Measurements from ENCODE around the gene PUS7. TPM values are rescaled to one million over a fixed set of nuclear protein-coding genes. Genes with fewer than 3 reads are reported as not detected.
"Not testable (repeated sequence)": the region's sequence is repeated elsewhere in the genome, so short reads cannot be mapped to it uniquely, and the experiment has no call there.

Gene PUS7
- polyA plus RNA-seq (2014; cell fraction: cytosol; rRNA removed), result 55.0 and 55.1 TPM in 2 replicates
- polyA plus RNA-seq (2014; cell fraction: nucleus; rRNA removed), result 32.3 and 129 TPM in 2 replicates

DNA sequence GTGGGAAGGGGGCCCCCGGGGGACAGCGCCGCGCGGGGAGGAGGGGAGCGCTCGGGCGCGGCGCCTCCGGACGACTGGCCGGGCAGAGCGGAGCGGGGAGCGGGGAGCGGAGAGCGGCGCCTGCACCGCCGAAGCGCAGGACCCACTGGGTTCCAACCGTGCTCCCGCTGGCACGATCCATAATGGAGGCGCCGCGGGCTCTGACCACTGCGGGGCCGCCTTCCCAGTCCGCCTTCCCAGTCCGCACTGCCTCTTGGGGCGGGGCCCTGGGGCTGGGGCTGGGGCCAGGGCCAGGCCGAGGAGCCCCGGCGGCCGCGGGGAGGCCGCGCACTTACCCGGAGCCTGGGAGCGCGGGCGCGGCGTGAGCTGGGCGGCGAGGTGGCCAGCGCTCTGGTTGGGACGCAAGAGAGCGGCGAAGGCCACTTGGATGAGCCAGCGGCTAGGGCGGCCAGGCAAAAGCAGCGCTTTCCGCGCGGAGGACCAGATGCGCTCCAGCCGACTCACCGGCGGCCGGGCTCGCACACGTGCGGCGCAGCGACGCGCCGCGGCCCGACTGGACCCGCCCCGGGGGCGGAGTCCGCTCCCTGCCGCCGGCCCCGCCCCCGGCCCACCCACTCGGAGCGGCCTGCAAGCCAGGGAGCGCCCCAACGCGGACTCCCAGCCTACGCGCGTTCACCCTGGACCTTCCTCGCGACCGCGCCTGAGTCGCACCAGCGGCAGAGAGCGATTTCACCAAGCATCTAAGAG lies at the start of gene PUS7:
Gene PUS7, minus strand, starts transcription at position 555 of the 747 bp plus-strand sequence. CDS start 13,759 bp downstream, outside the sequence.
- peak; percentile 87 for DNase-seq (ENCODE audit: low spot score)

- no peak for DNase-seq (ENCODE audit: low spot score)
Measured at GRCh38 chr7:105567821-105568220, 45.8 kb upstream of the PUS7 start.

DNA sequence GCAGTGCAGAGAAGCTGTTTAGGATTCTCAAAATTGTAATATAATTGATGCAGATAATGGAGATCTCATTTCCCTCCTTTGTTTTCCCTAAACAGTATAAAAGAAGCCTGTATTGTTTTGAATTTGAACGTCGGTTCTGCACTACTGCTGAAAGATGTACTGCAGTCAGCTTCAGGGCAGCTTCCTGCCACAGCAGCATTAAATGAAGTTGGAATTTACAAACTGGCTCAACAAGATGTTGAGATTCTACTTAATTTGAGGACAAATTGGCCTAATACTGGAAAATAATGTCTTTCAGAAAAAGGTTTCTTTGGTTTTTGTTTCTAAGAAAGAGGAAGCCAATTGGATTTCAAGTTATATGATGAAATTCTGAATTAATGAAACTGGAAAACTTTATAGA lies 45.0 kb upstream of the PUS7 start:
- DNase-seq (ENCODE audit: low spot score), result no peak

DNA sequence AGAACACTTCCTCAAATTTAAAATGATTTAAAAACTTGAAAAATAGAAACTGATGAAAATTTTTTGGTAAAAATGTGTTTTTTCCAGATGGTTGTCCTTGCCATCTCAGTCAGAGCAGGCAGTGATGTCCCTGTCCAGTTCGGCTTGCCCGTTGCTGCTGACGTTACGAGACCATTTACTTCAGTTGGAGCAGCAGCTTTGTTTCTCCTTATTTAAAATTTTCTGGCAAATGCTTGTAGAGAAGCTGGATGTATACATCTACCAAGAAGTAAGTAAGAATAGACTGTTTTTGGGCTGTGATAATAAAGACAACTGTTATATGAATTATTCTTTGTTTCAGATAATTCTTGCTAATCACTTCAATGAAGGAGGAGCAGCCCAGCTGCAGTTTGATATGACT lies 43.1 kb upstream of the PUS7 start:
- DNase-seq (ENCODE audit: low spot score), result no peak

DNA sequence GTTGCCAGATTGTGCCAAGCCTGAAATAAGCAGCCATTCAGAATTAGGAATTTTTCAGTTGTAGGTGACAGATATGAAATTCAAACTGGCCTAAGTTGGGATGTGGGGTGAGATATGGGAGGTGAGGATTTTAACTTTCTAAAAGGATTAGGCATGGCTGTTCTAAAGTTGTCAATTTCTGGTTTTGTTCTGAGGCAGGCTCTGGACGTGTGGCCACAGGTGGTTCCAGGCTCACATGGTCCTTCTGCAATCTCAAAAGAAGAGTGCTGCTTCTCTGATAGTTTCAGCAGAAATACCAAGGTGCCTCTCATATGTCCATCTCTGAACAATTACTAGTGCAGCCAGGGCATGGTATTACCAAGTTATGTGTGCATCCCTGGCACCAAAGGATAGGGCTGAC lies 37.9 kb upstream of the PUS7 start:
- DNase-seq (ENCODE audit: low spot score), result no peak

GRCh38 chr7:105538339-105538738 lies 16.3 kb upstream of the PUS7 start:
- no peak for DNase-seq (ENCODE audit: low spot score)

GRCh38 chr7:105532709-105533460 lies 10.8 kb upstream of the PUS7 start:
- DNase-seq (ENCODE audit: low spot score), result no peak

DNA sequence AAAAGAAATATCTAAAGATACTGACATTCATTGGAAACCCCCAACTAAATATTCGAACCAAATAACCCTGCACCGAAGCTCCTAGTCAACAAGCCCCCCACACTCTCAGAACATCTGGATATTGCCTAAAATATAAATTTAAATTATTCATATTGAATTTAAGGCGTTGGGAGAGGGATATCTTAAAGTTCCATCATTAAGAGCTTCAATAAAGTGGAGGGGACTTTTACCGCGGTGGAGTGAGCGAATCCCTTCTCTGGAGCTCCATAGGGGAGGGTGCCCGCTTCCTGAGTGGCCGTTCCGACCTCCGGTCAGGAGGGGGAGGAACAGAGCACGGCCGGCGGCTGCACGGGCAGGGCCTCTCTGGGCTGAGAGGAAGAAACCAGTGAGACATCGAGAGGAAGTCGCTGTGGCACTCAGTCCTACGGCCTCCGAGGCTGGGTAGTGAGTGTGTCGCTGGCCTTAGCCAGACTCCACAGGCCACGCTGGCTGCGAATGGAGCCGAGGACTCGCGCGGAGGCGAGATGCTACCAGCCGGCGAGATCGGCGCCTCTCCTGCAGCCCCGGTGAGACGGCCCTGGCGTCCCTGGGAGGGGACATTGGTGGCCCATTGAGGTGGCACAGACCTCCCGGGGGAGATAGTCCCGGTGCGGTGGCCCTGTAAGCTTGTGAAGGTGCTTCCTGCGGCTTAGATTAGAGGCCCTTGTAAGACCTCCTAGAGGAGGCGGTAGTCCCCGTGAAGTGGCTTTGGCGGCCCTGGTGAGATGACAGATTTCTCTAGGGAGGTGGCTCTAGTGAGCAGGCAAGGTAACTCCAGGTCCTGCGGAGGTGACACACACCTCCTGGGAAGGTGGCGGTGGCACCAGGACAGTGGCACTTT lies 10.0 kb upstream of the PUS7 start, which contains the start of gene RINT1:
Gene RINT1, plus strand, starts transcription at position 410 of the 880 bp plus-strand sequence. Its CDS starts 115 bp downstream, at position 525.
- DNase-seq (ENCODE audit: low spot score), result peak; percentile 92

GRCh38 chr7:105530546-105530945 lies 8.5 kb upstream of the PUS7 start:
- no peak for DNase-seq (ENCODE audit: low spot score)

- no peak for DNase-seq (ENCODE audit: low spot score)
Measured at GRCh38 chr7:105530126-105530525, 8.1 kb upstream of the PUS7 start.

GRCh38 chr7:105527737-105528136 lies 5.7 kb upstream of the PUS7 start:
- not testable (repeated sequence) for DNase-seq (ENCODE audit: low spot score)

DNA sequence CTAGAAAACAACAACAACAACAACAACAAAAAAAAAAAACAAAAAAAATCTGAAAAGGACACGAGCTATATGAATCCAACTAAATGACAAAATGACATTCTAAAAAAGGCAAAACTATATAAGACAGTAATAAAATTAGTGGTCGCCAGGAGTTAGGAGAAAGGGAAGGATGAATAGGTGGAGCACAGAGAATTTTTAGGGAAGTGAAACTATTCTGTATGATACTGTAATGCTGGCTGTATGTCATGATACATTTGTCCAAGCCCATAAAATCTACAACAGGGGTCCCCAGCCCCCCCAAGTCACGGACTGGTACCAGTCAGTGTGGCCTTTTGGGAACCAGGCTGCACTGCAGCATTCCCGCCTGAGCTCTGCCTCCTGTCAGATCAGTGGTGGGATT lies 2.8 kb upstream of the PUS7 start:
- no peak for DNase-seq (ENCODE audit: low spot score)

GRCh38 chr7:105524423-105524822 lies 2.4 kb upstream of the PUS7 start:
- DNase-seq (ENCODE audit: low spot score), result not testable (repeated sequence)

DNA sequence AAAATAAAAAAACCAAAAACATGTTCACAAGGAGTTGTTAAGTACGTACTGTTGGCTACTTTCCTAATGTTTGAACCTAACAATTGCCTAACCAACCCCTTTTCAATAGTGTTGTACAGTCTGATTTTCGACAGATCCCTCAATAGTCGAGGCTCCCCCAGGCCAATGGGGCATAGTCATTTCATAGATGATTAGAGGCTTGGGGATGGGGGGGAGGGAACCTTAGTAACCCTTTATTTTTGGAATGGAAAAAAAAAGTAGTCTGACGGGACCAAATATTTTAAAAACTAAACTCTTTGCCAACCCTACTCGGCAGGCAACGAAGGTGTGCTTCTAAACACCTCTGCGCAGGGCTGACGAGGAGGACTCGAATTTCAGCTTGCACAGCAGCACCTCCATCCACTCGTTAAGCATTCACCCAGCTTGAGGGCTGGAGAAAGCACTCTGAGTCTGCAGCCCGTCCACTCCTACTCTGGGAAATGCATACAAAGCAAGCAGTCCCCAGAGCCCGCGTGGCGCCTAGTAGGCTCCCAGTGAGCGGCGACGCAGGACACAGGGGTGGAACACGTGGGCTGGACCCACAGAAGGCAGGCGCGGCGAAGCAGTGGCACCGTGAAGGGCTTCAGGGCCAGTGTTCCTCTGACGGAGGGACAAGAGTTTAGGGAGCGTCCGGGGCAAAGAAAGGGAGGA lies 899 bp downstream of the PUS7 start:
- DNase-seq (ENCODE audit: low spot score), result peak; percentile 77

DNA sequence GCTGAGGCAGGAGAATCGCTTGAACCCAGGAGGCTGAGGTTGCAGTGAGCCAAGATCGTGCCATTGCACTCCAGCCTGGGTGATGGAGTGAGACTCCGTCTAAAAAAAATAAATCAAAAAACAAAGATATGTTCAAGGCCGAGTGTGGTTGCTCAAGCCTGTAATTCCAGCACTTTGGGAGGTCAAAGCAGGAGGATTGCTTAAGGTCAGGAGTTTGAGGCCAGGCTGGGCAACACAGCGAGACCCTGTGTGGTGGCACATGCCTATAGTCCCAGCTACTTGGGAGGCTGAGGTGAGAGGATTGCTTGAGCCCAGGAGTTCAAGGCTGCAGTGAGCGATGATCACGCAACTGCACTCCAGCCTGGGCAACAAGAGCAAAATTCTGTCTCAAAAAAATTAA lies 1.5 kb downstream of the PUS7 start:
- DNase-seq (ENCODE audit: low spot score), result not testable (repeated sequence)

DNA sequence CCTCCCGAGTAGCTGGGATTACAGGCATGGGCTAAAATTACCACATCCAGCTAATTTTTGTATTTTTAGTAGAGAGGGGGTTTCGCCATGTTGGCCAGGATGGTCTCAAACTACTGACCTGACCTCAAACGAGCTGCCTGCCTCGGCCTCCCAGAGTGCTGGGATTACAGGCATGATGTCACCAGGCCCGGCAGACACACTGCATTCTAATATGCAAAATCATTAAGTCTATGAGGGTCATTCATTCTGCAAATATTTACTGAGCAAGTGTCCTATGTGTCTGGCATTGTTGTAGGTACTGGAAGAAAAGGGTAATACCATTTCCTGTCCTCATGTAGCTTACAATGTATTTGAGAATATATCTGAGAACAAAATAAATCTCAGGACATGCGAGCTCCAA lies 2.7 kb downstream of the PUS7 start:
- DNase-seq (ENCODE audit: low spot score), result no peak

- not testable (repeated sequence) for DNase-seq (ENCODE audit: low spot score)
Measured at GRCh38 chr7:105515610-105516009, 6.5 kb downstream of the PUS7 start.

DNA sequence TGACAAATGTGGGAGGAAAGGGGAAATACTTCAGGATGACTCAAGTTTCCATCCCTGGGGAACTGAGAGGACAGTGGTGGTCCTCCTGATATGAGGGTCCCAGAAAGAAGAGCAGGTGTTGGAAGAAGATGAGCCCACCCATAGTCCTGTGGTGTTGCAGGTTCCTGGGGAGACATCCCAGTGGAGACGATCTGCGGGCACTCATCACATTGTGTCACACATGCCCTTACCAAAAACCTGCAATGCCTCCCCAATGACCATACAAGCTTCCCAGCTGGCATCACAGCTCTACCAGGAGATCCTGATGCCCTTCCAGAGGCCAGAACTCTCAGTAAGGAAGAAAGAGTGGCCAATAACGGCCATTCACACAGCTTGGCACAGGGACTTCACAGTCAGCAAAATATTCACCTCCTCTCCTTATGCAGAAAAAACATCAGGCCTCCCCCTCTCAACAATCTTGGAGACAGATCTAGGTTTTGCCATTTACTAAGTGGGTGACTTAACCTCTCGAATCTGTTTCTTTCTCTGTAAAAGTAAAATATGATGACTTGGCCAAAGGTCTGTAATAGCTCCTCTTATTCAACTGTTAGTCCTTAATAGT lies 9.0 kb downstream of the PUS7 start:
- DNase-seq (ENCODE audit: low spot score), result no peak

DNA sequence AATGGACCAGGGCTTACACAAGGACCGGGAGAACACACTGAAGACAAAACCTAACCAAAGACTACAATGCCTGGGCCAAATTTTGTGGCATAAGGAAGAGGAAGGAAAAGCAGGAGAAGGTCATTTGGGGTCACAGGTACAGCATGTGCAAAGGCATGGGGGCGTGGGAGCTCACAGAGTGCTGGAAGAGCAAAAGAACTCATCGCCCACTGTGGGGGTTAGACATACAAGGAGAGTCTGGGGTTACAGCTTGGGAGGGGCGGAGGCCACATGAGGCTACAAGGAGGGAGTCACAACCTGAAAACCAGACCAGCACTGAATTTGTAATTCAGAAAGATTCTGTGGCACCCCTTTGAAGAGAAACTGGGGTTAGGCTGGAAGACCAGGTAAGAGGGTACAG lies 9.7 kb downstream of the PUS7 start:
- no peak for DNase-seq (ENCODE audit: low spot score)

- no peak for DNase-seq (ENCODE audit: low spot score)
Measured at GRCh38 chr7:105502173-105502572, 19.9 kb downstream of the PUS7 start.

GRCh38 chr7:105497016-105497415 lies 25.1 kb downstream of the PUS7 start:
- no peak for DNase-seq (ENCODE audit: low spot score)
